HG02981 (cell line): ENCODE measurements around the gene ATP2C2.
"Not testable (repeated sequence)": the region's sequence is repeated elsewhere in the genome, so short reads cannot be mapped to it uniquely, and the experiment has no call there.

Experiments used
- ATAC-seq: cut with Tn5 transposase; IDR thresholded peaks from one replicate; pipeline ENCODE4 v1.9.1; 2021; ENCODE audit warnings: mild to moderate bottlenecking, moderate library complexity; ENCODE audit not compliant: unreplicated experiment

The ATP2C2 gene

GRCh38 chr16:84368308-84368996 is at the start of gene ATP2C2:
Gene ATP2C2 (plus strand): TSS chr16:84368538. CDS start chr16:84368616, 78 bp downstream.
- no peak for ATAC-seq

GRCh38 chr16:84319146-84319760 is 49.1 kb upstream of the ATP2C2 start:
- no peak for ATAC-seq

GRCh38 chr16:84320511-84320910 is 47.8 kb upstream of the ATP2C2 start:
- no peak for ATAC-seq

GRCh38 chr16:84321932-84322331 is 46.4 kb upstream of the ATP2C2 start:
- ATAC-seq, result no peak

GRCh38 chr16:84322749-84323148 is 45.6 kb upstream of the ATP2C2 start:
- no peak for ATAC-seq

GRCh38 chr16:84323606-84324005 is 44.7 kb upstream of the ATP2C2 start:
- no peak for ATAC-seq

- no peak for ATAC-seq
These were observed 43.7 kb upstream of the ATP2C2 start for GRCh38 chr16:84324434-84325262.

- no peak for ATAC-seq
These were observed 41.8 kb upstream of the ATP2C2 start for GRCh38 chr16:84326545-84326944.

GRCh38 chr16:84327926-84328505 is 40.3 kb upstream of the ATP2C2 start:
- no peak for ATAC-seq

- ATAC-seq, result no peak
These were observed 39.3 kb upstream of the ATP2C2 start for GRCh38 chr16:84329016-84329415.

- ATAC-seq, result no peak
These were observed 38.3 kb upstream of the ATP2C2 start for GRCh38 chr16:84329843-84330684.

GRCh38 chr16:84330685-84331050 is 37.7 kb upstream of the ATP2C2 start:
- ATAC-seq, result no peak

GRCh38 chr16:84331998-84332780 is 36.1 kb upstream of the ATP2C2 start:
- no peak for ATAC-seq

GRCh38 chr16:84332975-84333684 is 35.2 kb upstream of the ATP2C2 start:
- ATAC-seq, result no peak

- ATAC-seq, result no peak
These were observed 34.3 kb upstream of the ATP2C2 start for GRCh38 chr16:84334058-84334457.

GRCh38 chr16:84334482-84334881 is 33.9 kb upstream of the ATP2C2 start:
- ATAC-seq, result no peak

GRCh38 chr16:84337236-84337635 is 31.1 kb upstream of the ATP2C2 start:
- ATAC-seq, result not testable (repeated sequence)

- ATAC-seq, result no peak
These were observed 29.0 kb upstream of the ATP2C2 start for GRCh38 chr16:84339311-84339710.

- no peak for ATAC-seq
These were observed 28.6 kb upstream of the ATP2C2 start for GRCh38 chr16:84339766-84340165.
